GM19467 (cell line): Measurements from ENCODE around the gene ATP7B.

Experiments
- ATAC-seq: cut with Tn5 transposase; IDR thresholded peaks from one replicate; pipeline ENCODE4 v1.9.1; 2021; ENCODE audit warnings: mild to moderate bottlenecking, moderate library complexity; ENCODE audit not compliant: unreplicated experiment

ATP7B gene

DNA sequence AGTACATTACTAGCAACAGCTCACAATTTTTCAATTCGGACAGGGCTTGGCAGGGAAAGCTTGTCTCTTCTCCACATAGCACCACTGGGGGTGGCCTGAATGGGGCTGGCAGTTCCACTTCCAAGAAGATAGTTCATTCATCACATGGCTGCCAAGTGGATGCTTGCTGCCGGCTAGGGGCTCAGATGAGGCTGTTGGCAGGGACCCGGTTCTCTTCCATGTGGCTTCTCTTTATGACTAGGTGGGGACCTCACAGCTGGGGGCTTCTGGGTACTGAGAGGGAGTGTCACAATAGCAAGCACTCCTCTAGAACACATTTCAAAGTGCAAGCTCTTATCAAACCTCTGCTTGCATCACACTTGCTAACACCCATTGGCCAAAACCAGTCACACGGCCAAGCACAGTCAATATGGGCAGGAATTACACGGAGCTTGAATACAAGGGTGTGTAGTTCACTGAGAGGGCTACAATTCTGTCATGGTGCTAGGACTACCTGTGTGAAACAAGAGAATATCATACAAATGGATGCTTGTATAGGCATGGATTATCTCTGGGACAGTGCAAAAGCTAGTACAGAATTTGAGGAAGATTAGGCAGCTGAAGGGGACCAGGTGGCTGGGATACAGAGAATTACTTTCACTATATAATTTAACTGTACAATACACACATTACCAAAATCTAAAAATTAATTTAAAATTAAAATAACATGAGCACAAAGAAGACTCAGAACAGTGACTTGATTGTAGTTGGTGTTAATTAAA, 32.3 kb downstream of the ATP7B start:
- no peak for ATAC-seq

DNA sequence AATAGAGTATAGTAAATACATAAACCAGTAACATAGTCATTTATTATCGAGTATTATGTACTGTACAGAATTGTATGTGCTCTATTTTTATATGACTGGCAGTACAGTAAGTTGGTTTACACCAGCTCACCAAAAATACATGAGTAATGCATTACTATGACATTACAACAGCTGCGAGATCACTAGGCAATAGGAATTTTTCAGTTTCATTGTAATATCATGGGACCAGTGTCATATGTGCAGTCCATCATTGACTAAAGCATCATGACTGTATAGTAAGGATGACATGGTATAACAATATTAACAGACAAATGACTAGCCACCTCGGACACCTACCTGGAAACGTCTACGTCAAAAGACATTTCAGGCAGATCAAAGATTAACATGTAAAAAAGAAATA, 33.6 kb downstream of the ATP7B start:
- no peak for ATAC-seq

DNA sequence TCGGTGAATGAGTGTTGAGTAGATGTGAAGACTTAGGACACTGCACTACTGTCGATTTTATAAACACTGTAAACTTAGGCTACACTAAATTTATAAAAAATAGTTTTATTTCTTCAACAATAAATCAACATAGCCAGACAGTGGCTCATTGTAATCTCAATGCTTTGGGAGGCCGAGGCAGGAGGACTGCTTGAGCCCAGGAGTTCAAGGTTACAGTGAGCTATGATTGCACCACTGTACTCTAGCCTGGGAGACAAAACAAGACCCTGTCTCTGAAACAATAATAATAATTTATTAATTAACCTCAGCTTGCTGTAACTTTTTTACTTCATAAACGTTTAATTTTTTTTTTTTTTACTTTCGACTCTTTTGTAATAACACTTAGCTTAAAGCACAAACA, 34.4 kb downstream of the ATP7B start:
- no peak for ATAC-seq

DNA sequence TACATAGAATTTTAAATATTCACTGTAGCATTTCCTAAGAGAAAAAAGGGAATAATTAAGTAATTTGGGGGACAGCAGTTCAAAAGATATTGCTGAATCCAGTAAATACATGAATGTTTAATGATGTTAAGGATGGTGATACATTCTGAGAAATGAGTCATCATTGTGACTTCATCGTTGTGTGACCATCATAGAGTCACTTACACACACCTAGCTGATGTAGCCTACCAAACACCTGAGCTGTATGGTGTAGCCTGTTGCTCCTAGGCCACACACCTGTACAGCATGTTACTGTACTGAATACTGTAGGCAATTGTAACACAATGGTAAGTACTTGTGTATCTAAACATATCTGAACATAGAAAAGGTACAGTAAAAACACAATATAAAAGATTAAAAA, 34.8 kb downstream of the ATP7B start:
- ATAC-seq, result no peak

DNA sequence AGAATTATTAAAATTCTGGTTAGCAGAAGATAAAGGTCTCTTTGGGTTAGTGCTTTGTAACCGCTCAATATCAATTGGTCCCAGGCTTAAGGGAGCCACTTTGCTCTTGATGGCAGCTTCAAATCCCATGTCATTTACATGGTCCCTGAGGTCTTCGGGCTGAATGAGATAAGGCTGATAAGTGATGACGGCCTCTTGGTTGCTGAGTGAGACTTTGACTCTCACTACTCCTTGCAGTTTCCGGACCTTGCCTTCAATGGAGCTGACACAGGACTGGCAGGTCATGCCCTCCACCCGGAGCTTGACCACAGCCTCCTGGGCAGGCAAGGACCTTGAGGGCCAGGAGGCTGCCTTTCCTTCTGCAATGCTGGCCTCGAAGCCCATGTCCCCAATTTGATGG, 36.8 kb downstream of the ATP7B start:
- ATAC-seq, result no peak

DNA sequence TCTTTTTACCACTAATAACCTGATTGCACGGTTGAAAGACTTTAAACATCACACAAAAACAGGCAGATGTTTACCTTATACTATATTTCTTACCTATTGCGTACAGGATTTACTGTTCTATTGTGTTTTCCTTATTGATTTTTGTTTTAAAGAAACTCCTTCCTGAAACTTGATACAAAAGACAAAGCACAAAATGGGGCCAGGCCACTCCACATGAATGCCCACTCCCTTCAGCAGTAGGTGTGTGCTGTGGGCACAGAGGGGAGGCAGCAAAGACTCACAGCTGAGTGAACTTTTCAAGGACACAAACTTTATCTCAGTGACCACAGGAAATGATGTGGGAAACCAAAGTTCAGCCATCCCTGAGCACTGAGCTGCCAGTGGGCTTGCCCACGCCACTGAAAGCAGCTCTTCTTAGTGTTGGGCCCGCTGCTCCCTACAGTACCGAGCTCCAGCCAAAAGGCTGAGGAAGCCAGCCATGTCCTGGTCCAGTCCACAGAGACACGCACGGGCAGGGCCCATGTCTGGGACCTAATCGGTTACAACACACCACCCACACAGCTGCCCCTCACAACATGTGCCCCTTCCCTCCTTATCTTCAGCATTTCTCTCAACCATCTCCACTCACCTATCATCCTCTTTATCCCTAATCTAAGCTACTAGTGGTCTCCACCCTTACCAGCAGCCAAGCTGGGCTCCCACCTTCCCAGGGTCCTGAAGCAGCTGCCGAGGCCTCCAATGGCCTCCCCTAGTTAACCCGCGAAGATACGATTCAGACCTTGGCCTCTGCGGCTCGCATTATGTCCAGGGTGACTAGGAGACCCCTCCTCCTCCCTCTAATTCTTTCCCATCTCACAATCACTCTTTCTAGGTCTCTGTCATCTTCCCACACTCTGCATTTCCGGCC, 39.5 kb downstream of the ATP7B start:
- ATAC-seq, result no peak

DNA sequence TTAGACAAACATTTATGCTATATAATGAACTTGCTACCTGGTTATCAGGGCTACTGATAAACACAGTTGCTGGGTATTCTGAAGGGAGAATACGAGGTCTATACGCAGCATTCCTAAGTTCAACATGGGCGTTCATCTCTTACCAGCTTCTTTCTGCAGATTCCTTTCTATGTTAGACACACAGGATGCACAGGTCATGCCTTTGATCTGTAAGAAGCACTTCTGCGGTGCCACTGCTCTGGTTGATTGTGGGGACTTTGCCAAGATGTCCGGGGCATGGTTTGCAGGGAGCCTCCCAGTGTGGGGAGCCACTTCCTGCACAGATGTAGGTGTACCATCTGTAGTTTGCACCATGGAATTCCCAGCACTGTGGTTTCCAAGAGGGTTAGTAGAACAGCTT, 40.9 kb downstream of the ATP7B start:
- ATAC-seq, result no peak

DNA sequence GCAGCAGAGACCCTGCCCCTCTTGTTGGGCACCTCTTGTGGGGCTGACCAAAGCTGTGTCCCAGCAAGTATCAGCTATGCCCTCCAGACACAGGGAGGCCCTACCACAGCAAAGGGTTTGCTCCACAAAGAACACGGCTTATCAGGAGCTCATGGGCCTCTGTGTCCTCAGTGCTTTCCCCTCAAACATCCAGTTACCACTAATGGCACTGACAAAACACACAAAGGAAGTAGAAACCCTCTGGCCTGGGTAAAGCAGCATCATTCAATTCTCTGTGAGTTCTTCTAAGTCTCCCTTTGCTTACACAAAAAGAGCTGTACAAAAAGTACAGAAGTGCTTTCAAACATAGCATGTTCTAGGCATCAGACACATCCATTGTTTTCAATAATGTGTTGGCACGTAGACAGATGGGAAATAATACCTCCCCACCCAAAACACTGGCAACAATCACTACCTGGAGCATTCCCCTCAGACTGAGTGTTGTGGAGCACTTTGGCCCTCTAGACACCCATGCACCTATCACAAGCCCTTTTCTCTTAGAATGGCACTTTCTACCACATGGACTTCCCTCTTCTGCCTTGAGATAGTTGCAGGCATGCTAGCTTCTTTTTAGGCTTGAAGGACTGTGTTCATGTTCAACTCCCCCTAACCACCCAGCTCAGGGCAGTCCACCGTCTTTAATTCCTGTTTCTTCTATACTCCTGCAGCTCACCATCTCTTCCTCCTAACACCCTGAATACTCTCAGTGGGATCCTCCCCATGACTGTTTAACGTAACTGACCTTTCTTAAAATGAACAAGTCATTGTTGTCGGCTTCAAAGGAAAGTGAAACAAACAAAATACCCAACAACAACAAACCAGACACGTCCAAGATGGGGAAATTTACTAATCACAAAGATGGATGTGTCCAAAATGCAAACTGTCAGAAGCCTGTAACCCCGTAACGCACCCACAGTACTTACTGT, 43.5 kb downstream of the ATP7B start:
- no peak for ATAC-seq

DNA sequence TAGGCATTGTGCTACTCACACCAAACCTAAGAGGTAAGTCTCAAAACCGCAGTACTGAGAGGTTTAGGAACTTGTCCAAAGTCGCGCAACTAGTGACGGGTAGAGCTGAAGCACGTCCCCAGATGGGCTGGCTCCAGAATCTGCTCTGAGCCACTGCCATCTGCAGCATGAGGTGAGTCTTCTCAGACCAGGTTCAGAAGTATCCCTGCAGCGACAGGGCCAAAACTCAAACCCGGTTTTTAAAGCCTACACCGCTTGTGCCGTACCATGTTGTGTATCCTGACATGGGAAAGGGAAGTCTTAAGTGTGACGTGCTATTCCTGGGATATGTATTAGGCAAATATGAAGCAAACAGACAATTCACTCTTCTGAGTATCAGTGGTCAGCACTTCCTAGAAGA, 45.1 kb downstream of the ATP7B start:
- no peak for ATAC-seq

DNA sequence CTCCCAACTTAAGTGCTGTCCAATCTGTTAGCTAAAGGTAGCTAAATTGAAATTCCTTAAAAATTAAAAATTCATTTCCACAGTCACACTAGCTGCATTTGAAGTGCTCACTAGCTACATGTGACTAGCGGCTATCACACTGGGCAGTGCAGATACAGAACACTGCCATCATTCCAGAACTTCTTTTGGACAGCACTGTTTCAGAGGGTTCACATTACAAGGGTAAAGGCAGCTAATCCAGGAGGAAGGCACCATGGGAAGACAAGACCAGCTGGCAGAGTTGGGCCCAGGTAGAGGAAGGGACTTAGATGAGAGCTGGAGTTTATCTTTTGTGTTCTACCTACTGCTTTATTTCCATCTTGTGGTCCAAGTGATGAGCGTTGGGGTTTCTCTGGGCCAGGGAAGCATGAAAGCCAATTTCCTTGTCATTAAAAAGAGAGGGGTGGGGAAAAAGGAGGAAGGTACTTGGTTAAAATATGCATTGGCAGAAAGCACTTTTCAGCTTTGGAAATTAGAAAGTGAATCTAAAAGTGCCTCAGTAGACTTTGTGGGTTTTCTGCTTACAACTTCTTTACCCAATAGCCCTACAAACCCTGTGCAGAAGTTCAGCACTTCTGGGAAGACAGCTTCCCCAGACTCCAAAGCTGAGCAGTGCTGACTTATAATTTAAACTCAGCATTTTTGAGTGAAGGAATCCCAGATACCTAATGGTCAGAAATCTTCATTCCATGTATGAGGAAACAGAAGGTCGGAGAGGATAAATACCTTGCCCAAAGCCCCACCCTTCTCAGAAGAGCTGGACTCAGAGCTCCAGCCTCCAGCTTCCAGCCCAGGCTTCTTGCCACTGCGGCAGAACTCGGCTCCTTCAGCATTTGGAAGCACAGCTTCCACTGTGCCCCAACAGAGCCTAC, 49.5 kb downstream of the ATP7B start:
- no peak for ATAC-seq

DNA sequence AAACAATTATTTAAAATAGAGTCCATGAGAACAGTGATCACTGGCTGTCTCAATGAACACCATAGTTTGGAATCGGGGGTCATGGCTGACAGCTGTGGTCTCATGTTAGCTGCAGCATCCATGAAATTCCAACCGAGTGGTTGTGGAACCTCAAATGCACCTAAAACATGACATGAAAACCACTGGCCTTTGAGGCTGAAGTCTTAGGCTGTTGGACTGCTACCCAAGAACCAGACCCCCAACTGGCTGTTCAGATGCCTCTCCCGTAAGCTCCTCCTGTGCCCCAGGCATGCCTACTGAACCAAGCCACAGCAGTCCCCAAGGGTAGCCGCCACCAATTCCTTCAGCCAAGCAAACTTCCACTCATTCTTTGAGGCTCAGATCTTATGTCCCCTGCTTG, 50.5 kb downstream of the ATP7B start:
- ATAC-seq, result no peak

DNA sequence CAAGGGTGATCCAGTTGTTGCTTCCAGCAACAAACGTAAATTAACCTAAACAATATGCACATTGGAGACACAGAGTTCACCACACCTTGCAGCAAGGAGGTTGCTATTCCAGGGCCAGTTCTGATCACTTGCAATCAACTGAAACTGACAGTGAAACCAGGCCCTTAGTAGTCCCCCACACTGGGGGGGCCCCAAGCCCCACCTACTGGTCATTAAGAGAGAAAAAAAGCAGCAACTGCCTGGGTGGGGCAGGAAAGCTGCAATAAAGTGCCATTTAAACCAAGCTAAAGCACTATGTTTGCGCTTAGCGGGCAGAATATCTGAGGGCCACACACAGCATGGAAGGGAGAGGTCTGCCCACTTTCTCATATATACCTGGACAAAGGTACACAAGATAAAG, 51.5 kb downstream of the ATP7B start:
- peak; percentile 86 for ATAC-seq

DNA sequence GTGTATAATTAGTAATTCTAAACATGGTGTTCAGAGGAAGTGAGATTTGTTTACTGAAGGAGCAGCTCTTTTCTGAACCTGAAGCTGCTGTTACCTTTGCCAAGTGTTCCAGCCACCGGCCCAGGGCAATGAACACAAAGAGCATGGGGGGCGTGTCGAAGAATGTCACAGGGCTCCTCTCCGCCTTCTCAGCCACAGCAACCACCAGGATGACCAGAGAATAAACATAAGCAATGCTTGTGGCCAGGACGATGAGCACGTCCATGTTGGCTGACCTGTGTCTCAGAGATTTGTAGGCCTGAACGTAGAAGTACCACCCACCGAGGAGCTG, 53.1 kb downstream of the ATP7B start:
- no peak for ATAC-seq

DNA sequence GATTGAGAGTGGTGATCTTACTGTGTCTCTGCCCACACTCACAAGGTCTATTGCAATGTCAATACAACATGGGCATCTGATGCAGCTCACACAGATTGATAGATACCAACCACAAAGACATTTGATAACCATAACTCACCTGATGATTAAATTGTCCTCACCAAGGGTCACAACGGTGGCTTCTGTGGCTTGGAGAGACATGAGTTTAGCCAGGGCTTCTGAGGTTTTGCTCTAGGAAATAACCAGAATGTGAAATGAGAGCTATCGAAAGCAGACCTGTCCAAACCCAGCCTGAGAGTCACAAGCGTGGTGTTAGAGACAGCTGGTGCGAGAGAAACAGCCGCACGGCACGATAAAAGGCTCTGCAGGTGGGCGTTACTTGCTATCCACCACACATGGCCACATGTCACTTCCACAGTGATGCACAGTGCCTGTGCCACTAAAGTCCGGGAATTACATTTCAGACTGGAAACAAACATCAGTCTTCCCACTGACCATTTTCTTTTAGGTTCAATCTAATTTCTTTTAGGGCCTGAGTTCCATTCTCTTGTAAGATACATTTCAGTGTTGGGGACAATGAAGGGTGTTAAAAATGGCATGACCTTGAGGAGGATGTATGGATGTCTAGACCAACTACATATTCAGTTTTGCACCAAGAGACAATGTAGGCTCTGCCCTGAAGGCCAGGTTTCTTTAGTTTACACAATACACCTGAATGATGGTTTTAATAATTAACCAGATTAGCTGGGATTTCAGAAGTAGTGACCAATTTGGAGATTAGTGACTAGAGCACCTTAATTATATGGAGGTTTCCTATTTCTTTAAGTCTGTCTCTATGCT, 53.7 kb downstream of the ATP7B start:
- ATAC-seq, result no peak

DNA sequence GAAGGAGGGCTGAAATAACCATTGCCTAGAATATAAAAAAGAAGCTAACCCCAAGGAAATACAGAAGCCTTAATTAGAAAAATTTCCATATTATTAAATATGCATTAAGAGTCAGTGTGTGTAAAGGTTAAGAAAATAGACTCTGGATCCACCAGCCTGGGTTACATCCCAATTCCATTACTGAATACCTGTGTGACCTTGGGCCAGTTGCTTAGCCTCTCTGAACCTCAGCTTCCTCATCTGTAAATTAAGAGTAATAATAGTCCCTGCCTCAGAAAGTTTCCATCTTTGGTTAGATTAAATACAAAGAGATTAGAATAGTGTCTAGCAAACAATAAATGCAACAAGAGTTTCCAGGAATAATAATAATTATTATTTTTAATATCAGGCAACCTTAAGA, 54.5 kb downstream of the ATP7B start:
- no peak for ATAC-seq

DNA sequence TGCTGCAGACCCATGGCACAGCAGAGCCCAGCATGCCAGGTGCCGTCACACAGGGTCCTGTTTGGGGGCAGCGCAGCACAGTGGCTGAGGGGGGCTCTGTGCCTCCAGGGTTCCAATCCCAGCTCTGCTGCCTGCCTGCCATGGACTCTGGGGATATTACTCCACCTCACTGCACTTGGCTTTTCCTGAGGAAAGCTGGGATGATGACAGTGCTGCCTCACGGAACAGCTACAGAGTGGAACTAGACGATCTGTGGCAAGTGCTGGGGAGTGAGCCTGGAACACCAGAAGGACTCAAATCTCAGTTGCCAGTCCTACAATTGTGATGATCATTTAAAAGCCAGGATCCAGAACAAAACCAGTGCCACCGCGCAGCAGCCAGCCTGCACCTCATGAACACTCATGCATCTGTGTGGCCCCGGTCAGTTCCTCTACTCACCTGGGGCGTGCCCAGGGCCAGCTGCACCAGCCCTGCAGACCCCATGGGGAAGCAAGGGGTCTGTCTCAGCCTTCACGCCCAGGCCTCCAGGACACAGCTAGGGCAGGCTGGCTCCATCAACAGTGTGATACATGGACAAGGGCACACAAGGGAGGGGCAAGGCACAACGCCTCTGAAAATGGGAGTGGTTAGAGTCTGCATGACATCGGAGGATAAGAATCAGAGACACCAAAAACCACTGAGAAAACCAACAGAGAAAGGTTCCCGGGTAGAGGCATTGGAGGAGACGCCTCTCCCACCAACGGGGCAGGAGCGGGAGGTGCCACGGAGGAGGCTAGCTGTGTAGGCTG, 55.2 kb downstream of the ATP7B start:
- no peak for ATAC-seq

DNA sequence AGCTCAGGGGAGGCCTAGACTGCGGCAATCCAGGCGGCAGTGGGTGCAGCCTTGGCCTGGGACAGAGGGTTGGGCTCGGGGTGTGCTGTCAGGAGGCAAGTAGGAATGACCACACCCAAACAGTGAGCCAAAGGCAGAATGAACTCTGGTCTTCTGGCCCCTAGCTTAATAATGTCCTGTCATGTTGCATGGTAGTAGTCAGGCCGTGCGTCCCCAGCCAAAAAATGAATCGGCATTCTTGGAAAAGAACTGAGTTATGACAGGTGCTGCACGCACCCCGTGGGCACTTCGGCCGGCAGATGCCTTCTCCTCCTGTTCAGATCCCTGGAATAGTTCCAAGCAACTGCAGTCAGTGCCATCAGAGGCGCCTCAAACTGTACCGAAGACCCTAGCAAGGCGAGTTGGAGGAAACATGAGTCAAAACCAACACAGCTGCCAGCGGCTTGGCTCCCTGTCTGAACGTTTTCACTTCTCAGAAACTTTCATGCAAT, 55.9 kb downstream of the ATP7B start:
- no peak for ATAC-seq
